NCI-H345 treated with DMSO at 0.1 percent for 48 hours (cell line): ENCODE results near the gene THAP8.
A peak's percentile ranks its signal among the peaks of the same experiment; 100 is the strongest.

Experiments used
- DNase-seq: peaks from one replicate; lab custom pipeline; 2025; ENCODE audit not compliant: unreplicated experiment; lab: John Stamatoyannopoulos, UW

THAP8 gene

DNA sequence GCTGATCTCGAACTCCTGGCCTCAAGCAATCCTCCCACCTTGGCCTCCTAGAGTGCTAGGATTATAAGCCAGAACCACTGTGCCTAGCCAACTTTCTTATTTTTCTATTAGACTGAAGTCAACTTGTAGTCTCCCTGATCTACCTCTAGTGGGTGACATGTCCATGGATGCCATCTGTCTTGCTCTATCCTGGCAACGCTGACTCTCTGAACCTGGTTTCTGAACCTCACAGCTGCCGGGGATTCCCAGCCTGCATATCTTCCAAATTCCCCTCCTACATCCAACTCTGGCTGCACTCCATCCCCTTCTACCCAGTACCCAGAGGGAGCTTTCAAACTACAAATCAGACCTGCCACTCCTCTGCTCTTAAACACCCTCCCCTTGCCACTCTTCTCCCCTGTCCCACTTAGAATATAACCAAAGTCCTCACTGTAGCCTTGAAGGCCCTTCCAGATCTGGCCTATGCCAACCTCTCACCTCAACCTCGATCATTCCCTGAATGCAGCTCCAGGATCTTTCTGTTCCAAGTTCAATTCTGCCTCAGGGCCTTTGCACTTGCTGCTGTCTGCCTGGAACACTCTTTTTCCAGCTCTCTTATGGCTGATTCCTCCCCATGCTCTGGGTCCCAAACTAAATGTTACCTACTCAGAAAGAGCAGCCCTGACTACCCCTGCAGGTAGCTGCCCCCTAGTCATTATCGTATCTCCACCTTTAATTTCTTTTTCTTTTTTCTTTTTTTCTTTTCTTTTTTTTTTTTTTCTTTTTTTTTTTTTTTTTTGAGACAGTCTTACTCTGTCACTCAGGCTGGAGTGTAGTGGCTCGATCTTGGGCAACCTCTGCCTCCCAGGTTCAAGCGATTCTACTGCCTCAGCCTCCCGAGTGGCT, 23.6 kb downstream of the THAP8 start:
- DNase-seq: no peak

DNA sequence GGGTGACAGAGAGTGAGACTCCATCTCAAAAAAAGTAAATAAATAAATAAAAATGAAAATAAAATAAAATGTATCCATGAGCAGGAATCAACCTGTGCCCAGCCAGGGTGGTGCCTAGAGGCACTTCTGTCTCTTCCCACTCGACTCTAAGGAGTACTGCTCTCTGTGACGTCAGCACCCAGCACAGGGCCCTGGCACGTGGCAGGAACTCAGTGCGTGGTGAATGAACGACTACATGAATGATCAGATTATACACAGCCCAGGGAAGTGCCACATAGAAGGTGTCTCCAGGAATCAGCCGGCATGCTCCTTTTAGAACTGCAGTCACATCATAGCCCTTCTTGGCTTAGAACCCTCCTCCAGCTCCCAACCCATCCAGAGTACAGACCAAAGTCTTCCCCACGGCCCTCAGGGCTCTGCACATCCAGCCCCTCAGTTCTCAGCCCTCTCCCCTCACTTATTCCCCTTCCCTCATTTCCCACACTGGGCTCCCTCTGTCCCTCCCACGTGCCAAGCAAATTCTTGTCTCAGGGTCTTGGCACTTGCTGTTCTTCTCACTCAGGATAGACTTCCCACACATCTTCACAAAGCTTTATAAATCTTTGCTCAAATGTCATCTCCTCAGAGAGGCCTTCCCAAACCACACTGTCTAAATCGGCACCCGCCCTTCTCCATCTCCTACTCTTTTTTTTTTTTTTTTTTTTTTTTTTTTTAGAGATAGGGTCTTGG, 25.6 kb downstream of the THAP8 start:
- no peak for DNase-seq

DNA sequence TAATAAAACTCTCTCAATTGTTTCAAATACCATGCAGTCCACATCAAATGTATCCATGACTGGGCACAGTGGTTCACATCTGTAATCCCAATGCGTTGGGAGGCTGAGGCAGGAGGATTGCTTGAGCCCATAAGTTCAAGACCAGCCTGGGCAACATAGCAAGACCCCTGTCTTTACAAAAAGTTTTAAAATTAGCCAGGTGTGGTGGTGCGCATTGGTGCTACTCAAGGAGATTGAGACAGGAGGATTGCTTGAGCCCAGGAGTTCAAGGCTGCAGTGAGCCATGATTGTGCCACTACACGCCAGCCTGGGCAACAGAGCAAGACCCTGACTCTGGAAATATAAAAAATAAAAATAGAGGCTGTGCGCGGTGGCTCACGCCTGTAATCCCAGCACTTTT, 26.4 kb downstream of the THAP8 start:
- no peak for DNase-seq

DNA sequence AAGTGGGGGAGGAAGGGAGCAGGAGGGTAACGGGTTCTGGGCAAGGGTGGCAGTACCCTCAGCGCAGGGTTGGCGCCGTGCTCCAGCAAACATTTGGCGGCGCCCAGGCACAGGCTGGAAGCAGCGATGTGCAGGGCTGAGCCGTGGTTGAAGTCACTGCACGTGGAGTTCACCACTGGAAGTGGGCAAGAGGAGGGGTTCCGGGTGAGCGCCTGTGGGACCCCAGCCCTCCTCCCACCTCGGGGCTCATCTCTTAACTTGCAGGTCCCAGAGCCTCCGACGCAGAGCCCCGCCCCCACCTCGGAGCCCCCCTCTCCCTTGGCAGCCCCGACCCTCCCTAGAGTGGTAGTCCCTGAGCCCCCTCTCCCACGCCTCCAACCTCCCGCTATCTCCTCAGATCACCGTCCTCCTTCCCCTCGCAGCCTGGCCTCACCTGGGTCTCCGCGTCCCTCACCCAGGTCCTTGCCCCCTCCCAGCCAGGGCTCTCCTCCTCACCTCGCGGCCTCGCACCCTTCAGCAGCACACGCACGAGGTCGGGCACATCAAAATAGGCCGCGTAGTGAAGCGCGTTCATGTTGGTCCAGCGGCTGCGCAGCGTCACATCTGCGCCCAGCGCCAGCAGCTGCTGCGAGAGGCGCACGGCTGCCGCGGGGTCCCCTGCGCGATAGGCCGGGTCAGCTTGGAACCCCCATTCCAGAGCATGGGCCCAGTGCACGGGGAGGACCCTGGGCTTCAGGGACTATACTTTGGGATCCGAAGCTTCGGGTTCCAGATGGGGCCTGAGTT, 27.8 kb downstream of the THAP8 start:
- DNase-seq: no peak

DNA sequence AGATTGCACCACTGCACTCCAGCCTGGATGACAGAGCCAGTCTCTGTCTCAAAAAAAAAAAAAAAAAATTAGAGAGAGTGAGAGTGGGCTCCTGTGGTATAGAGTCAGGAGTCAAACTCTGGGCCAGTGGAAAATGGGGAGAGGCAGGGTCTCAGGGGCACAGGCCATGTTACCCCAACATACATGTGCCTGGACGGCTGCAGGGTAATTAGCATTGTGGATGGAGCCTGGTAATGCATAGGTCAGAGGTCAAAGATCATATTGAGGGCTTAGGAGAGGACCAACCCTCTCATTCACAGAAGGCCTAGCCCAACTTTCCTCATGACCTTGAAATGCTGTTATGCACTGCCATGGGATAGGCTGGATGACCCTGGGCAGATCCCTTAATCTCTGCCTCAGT, 28.5 kb downstream of the THAP8 start:
- DNase-seq: no peak

- no peak for DNase-seq
Observed at GRCh38 chr19:36023432-36023831, 30.7 kb downstream of the THAP8 start.

- no peak for DNase-seq
Observed at GRCh38 chr19:36019061-36019670, 34.9 kb downstream of the THAP8 start.

DNA sequence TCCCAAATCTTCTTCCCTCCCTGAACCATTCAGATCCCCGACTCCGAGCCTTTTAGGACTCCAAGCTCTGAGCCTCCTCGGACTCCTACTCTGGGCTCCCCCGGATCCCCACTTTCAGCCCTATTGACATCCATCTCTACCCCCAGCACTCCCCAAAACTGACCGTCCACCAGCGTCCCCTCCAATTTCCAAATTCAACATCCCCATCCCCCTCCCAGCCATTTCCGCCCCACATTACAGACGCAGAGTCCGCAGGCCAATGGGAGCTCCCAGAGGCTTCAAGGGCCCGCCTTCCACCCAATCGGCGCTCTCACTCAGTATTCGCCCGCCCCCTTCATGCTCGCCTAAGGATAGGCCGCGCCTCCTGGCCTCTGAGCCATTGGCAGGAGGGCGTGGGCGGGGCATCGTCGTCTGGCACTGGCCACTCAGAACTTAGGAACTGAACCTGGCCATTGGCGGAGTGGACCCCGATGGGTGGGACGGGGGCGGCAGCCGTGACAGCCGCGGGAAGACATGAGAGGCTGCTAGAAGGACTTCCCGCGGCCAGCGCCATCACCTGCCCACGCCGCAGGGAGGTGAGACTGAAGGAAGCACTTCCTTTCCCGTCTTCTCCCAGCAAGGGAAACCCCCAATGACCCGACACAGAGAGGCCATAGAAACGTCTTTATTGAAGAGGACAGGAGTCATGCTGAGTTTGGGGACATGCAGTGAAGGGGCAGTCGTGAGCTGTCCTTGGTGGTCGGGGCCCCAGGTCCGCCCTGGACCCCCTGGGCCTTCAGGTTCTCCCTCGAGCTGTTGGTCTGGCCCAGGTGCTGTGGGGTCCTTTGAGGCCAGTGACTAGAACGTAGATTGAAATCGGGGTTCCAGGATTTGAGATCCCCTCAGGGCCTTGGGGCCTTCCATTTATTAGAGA, 39.8 kb downstream of the THAP8 start, which contains the start of gene ALKBH6:
ALKBH6 (minus strand) TSS at position 202 of the 913 bp plus-strand sequence. CDS start 816 bp downstream, outside the sequence.
- DNase-seq: peak; percentile 100

DNA sequence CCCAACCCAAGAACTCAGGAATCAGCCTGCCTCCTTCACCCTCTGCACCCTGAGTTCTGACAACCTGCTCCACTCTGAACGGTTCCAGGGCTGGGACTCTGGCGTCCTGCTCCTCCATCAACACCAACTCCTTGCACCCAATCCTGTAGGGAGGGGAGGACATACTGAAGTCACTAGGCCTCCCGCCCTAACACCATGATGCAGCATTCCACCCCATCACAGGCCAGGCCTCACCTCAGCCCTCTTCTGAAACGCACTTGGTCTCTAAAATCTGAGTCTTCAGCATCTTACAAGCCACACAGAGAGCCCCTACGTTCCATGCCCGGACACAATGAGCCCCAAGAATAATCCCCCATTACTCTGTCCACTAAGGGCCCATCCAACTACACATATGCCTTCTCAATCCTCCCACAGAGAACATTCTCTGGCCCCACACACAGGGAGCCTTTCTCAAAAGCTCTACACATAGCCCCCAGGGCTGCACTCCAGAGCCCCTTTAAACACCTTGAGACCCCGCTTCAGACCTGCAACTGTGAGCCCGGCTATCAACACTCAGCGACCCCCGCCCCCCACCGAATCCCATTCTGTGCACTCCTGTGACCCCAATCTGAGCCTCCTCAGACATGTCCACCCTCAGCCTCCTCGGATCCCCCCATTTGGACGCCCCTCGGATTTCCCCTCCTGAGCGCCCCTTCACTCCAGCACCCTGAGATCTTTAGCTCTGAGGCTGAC, 40.6 kb downstream of the THAP8 start:
- DNase-seq: no peak

- DNase-seq: no peak
Observed at GRCh38 chr19:36010402-36010801, 43.7 kb downstream of the THAP8 start.

DNA sequence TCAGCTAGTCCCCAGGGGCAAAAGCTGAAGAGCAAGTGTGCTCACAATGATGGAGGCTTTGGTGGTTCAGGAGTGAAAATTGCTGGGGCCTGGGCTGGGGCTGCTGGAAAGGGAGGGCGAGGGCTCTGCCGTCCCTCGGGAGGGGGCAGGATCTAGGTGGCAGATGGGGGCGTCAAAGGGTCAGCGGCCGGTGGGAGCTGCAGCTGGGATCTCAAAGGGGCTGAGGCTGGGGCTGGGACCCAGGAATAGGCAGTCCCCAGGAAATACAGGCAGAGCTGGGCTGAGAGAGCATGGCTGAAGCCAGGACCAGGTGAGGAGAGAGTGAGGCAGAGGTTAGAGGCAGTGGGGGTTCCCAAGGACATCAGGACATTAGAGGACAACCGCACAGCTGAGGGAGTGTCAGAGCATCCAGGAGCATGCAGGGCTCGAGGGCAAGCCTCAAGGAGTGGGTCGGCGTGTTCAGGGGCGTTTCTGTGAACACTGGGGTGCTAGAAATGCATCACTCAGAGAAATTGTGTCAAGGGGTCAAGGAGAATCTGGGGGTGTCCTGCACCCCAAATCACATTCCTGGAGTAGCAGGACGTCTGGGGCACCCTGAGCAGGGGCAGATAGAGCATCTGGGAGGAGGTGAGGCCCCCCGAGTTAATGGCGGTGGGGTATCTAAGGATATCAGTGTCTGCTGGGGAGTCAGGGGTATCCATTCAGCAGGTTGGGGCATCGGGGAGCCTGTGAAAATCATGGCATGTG, 44.3 kb downstream of the THAP8 start:
- DNase-seq: no peak

- peak; percentile 55 for DNase-seq
Observed at GRCh38 chr19:36009220-36009619, 44.9 kb downstream of the THAP8 start.

GRCh38 chr19:36008336-36008978, 45.6 kb downstream of the THAP8 start, which contains the start of gene SYNE4:
SYNE4 (minus strand) TSS chr19:36008813; CDS start chr19:36008681, 132 bp downstream.
- DNase-seq: no peak

GRCh38 chr19:36006955-36007354, 47.1 kb downstream of the THAP8 start:
- no peak for DNase-seq

GRCh38 chr19:36003284-36003683, 50.8 kb downstream of the THAP8 start:
- DNase-seq: no peak

DNA sequence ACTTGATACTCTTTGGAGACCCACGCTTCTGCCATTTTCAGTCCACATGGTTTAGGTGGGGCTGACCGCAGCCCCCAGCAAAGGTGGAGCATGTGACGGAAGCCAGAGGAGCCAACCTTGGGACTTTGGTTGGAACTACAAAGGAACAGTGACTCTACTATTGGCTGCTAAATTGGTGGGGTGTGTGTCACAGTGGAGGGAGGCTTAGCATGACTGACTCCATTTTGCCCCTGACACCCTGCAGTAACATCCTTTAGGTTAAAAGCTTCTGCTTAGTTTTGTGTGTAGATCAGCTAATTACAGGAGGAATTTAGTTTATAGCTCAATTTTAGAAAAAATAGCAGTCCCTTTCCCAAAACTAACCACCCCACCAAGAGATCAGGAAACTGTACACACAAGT, 52.5 kb downstream of the THAP8 start:
- no peak for DNase-seq

- DNase-seq: no peak
Observed at GRCh38 chr19:35996777-35997176, 57.3 kb downstream of the THAP8 start.
